ENCODE results near the gene MAGEB6B.

GRCh38 chrX:26146024-26146423 is 14.4 kb upstream of the MAGEB6B start:
- TF ChIP-seq CTCF (IDR thresholded peaks at IDR 0.05) (no peak), POLR2A (IDR thresholded peaks at IDR 0.05) (no peak)

Measured in right lobe of liver (tissue), 4 donors.